Gastroesophageal sphincter (tissue), 4 donors: ENCODE results near the gene DNM3. TPM values are rescaled to one million over a fixed set of nuclear protein-coding genes. Genes with fewer than 3 reads are reported as not detected.
A peak's percentile ranks its signal among the peaks of the same experiment; 100 is the strongest.

Source experiments
- ATAC-seq: fragments of 150-250 bp; one replicate; pipeline ENCODE4 v1.9.1; 2016; ENCODE audit warnings: mild to moderate bottlenecking, moderate library complexity
- H3K27ac ChIP-seq, 4 donors: fragments of 200-600 bp; sonication (generic) in 3 of 4; 1 replicate in 3 of 4; 2 replicates in 1 of 4; pipeline ENCODE4 v1.5.1; 2016 to 2019
- H3K27me3 ChIP-seq: fragments of 200-600 bp; sonication (generic); one replicate; pipeline ENCODE4 v1.5.1; 2019
- H3K36me3 ChIP-seq, 2 donors: fragments of 200-600 bp; sonication (generic); one replicate each; pipeline ENCODE4 v1.5.1; 2019; ENCODE audit warnings: control low read depth in 1 of 2
- H3K4me1 ChIP-seq, 3 donors: fragments of 200-600 bp; sonication (generic); 1 replicate in 2 of 3; 2 replicates in 1 of 3; pipeline ENCODE4 v1.5.1; 2016 to 2019; ENCODE audit warnings: control low read depth in 2 of 3
- H3K4me3 ChIP-seq, 2 donors: fragments of 200-600 bp; sonication (generic); one replicate each; pipeline ENCODE4 v1.5.1; 2019; ENCODE audit warnings: mild to moderate bottlenecking in 1 of 2, moderate library complexity in 1 of 2
- H3K9me3 ChIP-seq, 3 donors: fragments of 200-600 bp; sonication (generic); one replicate each; pipeline ENCODE4 v1.5.1; 2017 to 2019; ENCODE audit warnings: control low read depth in 2 of 3
- CTCF ChIP-seq, 4 experiments: fragments of 200-600 bp in 2 of 4; fragments of 450-650 bp in 2 of 4; sonication (generic) in 1 of 4; IDR thresholded peaks; one replicate each; pipeline ENCODE4 v1.5.1; 2017 to 2019; ENCODE audit warnings: antibody characterized with exemption in 4 of 4, mild to moderate bottlenecking in 2 of 4, moderate library complexity in 2 of 4
- EP300 ChIP-seq: sonication (generic); formaldehyde crosslinking; IDR thresholded peaks from one replicate; pipeline ENCODE4 v1.6.1; 2017; ENCODE audit warnings: antibody characterized with exemption, mild to moderate bottlenecking
- POLR2A ChIP-seq, 2 donors: fragments of 450-650 bp; IDR thresholded peaks; one replicate each; pipeline ENCODE4 v1.6.1; 2017; ENCODE audit warnings: antibody characterized with exemption in 2 of 2, mild to moderate bottlenecking in 2 of 2, moderate library complexity in 1 of 2
- POLR2AphosphoS5 ChIP-seq: sonication (generic); formaldehyde crosslinking; IDR thresholded peaks from one replicate; pipeline ENCODE4 v1.6.1; 2017; ENCODE audit warnings: antibody characterized with exemption
- WGBS, 2 donors: methylation state at CpG; one replicate each; pipeline ENCODE4 v1.1.5; 2018; ENCODE audit warnings: low coverage in 1 of 2; 5-methylcytosine and 5-hydroxymethylcytosine counted together
- total RNA-seq, 4 donors: library from RNA; depleted of rRNA; stranded (reverse); fragments of >200 nt; gene quantifications; one replicate each; pipeline ENCODE4 v1.1.0, GENCODE V29; 2016

The DNM3 gene
- total RNA-seq, 4 donors from 2014 or later = 1.9 to 5.0 (median 3.9) TPM

GRCh38 chr1:172446547-172446946 is 605.2 kb downstream of the DNM3 start:
- WGBS, 2 donors = 82% methylated on average over 2 of the region's 3 CpGs; no CpG with 5 or more reads in 1 of the 2 donors
- Histone ChIP-seq H3K36me3 (peaks cover 0 to 9% of the 10 kb centered on the region in 2 donors), H3K27ac (no peak overlapping the region), H3K27me3 (no peaks in the 10 kb centered on the region), H3K9me3 (no peaks in the 10 kb centered on the region), H3K4me3 (no peak overlapping the region), H3K4me1 (peaks cover 0 to 33% (median 8%) of the 10 kb centered on the region in 3 donors)
- ATAC-seq = no peak
- TF ChIP-seq POLR2A (IDR thresholded peaks at IDR 0.05) (no peak), CTCF (IDR thresholded peaks at IDR 0.05) (no peak), EP300 (no peak), POLR2AphosphoS5 (no peak)

- no peak overlapping the region for H3K27ac ChIP-seq
- TF ChIP-seq POLR2A (IDR thresholded peaks at IDR 0.05) (no peak), CTCF (IDR thresholded peaks at IDR 0.05) (no peak), POLR2AphosphoS5 (no peak), EP300 (no peak)
- no peaks in the 10 kb centered on the region for H3K9me3 ChIP-seq
- H3K4me3 ChIP-seq = no peak overlapping the region
- WGBS, 2 donors = 80 to 83% methylated on average over 1 to 2 of the region's 2 CpGs
- no peak for ATAC-seq
- H3K4me1 ChIP-seq = peaks cover 0 to 22% (median 4%) of the 10 kb centered on the region in 3 donors
- no peaks in the 10 kb centered on the region for H3K27me3 ChIP-seq
- H3K36me3 ChIP-seq = no peaks in the 10 kb centered on the region
Measured at GRCh38 chr1:172447641-172448040, 606.3 kb downstream of the DNM3 start.

GRCh38 chr1:172448995-172449584 is 607.8 kb downstream of the DNM3 start:
- no peak for ATAC-seq
- no peak overlapping the region for H3K27ac ChIP-seq
- TF ChIP-seq EP300 (no peak), POLR2AphosphoS5 (no peak), POLR2A (IDR thresholded peaks at IDR 0.05) (no peak), CTCF (IDR thresholded peaks at IDR 0.05) (no peak)
- 91% methylated on average over 4 of the region's 6 CpGs; no CpG with 5 or more reads in 1 of the 2 donors for WGBS, 2 donors
- peaks cover 0 to 16% (median 0%) of the 10 kb centered on the region in 3 donors for H3K4me1 ChIP-seq
- no peaks in the 10 kb centered on the region for H3K27me3 ChIP-seq
- H3K9me3 ChIP-seq = no peaks in the 10 kb centered on the region
- no peaks in the 10 kb centered on the region for H3K36me3 ChIP-seq
- no peak overlapping the region for H3K4me3 ChIP-seq

- Histone ChIP-seq H3K27ac (no peak overlapping the region), H3K36me3 (no peaks in the 10 kb centered on the region), H3K9me3 (no peaks in the 10 kb centered on the region), H3K4me1 (peaks cover 0 to 10% (median 0%) of the 10 kb centered on the region in 3 donors), H3K4me3 (no peak overlapping the region), H3K27me3 (no peaks in the 10 kb centered on the region)
- TF ChIP-seq CTCF (IDR thresholded peaks at IDR 0.05) (peak; percentile 79 to 93 (median 86)), EP300 (no peak)
- 37 to 40% methylated on average over 4 to 11 of the region's 18 CpGs for WGBS, 2 donors
- ATAC-seq = peak; percentile 82
Measured at GRCh38 chr1:172449585-172450523, 608.6 kb downstream of the DNM3 start.
